Neural progenitor cell (in vitro differentiated cells): ENCODE results near the gene PHTF1. TPM values are rescaled to one million over a fixed set of nuclear protein-coding genes. Genes with fewer than 3 reads are reported as not detected.

Experiments
- DNase-seq: peaks from one replicate; pipeline ENCODE4 v3.0.0-alpha.2; 2016; ENCODE audit warnings: low spot score
- H2AFZ ChIP-seq: fragments of 200-600 bp; sonication (generic); replicated peaks from 2 replicates; pipeline ENCODE4 v1.6.1; 2016; ENCODE audit warnings: antibody characterized with exemption
- H3F3A ChIP-seq: fragments of 200-600 bp; sonication (generic); 2 replicates; pipeline ENCODE4 v1.6.1; 2016; ENCODE audit warnings: antibody characterized with exemption, low read depth
- H3K27ac ChIP-seq: fragments of 200-600 bp; sonication (generic); 2 replicates; pipeline ENCODE4 v1.5.1; 2016; ENCODE audit warnings: mild to moderate bottlenecking
- H3K27me3 ChIP-seq: fragments of 200-600 bp; sonication (generic); 2 replicates; pipeline ENCODE4 v1.6.1; 2016; ENCODE audit warnings: mild to moderate bottlenecking, moderate library complexity
- H3K36me3 ChIP-seq: fragments of 200-600 bp; sonication (generic); 2 replicates; pipeline ENCODE4 v1.5.1; 2016
- H3K4me1 ChIP-seq: fragments of 200-600 bp; sonication (generic); 2 replicates; pipeline ENCODE4 v1.6.1; 2016; ENCODE audit warnings: mixed run types
- H3K4me2 ChIP-seq: fragments of 200-600 bp; sonication (generic); 2 replicates; pipeline ENCODE4 v1.6.1; 2016
- H3K4me3 ChIP-seq: fragments of 200-600 bp; sonication (generic); 2 replicates; pipeline ENCODE4 v1.5.1; 2016
- H3K79me2 ChIP-seq: fragments of 200-600 bp; sonication (generic); 2 replicates; pipeline ENCODE4 v1.6.1; 2016; ENCODE audit warnings: low read depth
- H3K9ac ChIP-seq: fragments of 200-600 bp; sonication (generic); 2 replicates; pipeline ENCODE4 v1.6.1; 2016
- H3K9me3 ChIP-seq: fragments of 200-600 bp; sonication (generic); 2 replicates; pipeline ENCODE4 v1.5.1; 2016; ENCODE audit warnings: low read depth
- H4K20me1 ChIP-seq: fragments of 200-600 bp; sonication (generic); 2 replicates; pipeline ENCODE4 v1.6.1; 2016; ENCODE audit warnings: low read depth
- H3K27ac Mint-ChIP-seq: 3 replicates; pipeline ENCODE4 v1.8.0; 2021; ENCODE audit warnings: mixed read lengths
- H3K27me3 Mint-ChIP-seq: 2 replicates; pipeline ENCODE4 v1.8.0; 2022; ENCODE audit warnings: low read depth, mild to moderate bottlenecking, inconsistent platforms, moderate library complexity, mixed read lengths; ENCODE audit not compliant: insufficient read depth
- H3K36me3 Mint-ChIP-seq: 3 replicates; pipeline ENCODE4 v1.8.0; 2021; ENCODE audit warnings: mixed read lengths
- H3K4me1 Mint-ChIP-seq: 3 replicates; pipeline ENCODE4 v1.8.0; 2021; ENCODE audit warnings: mixed read lengths
- H3K4me3 Mint-ChIP-seq: 3 replicates; pipeline ENCODE4 v1.8.0; 2021; ENCODE audit warnings: mild to moderate bottlenecking, moderate library complexity, mixed read lengths
- H3K9me3 Mint-ChIP-seq: 3 replicates; pipeline ENCODE4 v1.8.0; 2020; ENCODE audit warnings: mixed read lengths
- CTCF ChIP-seq: fragments of 200-600 bp; sonication (generic); IDR thresholded peaks from 2 replicates; pipeline ENCODE4 v1.5.1; 2017; ENCODE audit warnings: antibody characterized with exemption, mild to moderate bottlenecking
- EZH2 ChIP-seq: fragments of 200-600 bp; sonication (generic); IDR thresholded peaks from 2 replicates; pipeline ENCODE4 v1.6.1; 2017; ENCODE audit warnings: antibody characterized with exemption, mild to moderate bottlenecking, moderate library complexity
- EZH2phosphoT487 ChIP-seq: fragments of 200-600 bp; sonication (generic); IDR thresholded peaks from 2 replicates; pipeline ENCODE4 v1.6.1; 2017; ENCODE audit warnings: antibody characterized with exemption
- total RNA-seq: library from RNA; depleted of rRNA; stranded (reverse); fragments of >200 nt; gene quantifications from 2 replicates; pipeline ENCODE4 v1.2.3, GENCODE V29; 2015; ENCODE audit warnings: low replicate concordance

The PHTF1 gene
- total RNA-seq, 1 donor from 2014 or later: 76.8 TPM

DNA sequence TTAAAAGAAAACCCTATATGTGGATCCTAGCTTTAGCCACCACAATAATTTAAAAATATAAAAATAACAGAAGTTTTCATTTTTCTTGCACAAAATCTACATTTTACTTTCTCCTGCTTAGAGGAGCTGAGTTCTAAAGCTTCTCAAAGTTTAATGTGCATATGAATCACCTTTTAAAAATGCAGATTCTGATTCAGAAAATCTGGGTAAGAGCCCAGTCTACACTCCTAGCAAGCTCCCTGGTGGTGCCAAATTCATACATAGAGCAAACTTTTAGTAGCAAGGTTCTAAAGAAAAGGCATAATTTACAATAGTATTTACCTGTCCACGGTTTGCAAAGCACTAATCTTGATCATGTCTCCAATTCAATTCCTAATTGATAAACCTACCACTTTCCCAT lies 33.7 kb upstream of the PHTF1 start:
- Histone ChIP-seq H3K27ac (no peak overlapping the region), H3K4me2 (no peak overlapping the region), H3K4me3 (no peak overlapping the region), H3K9ac (no peak overlapping the region), H4K20me1 (peaks cover 26% of the 10 kb centered on the region), H3K79me2 (peaks cover 68% of the 10 kb centered on the region), H3K27me3 (no peaks in the 10 kb centered on the region), H3F3A (no peaks in the 10 kb centered on the region), H2AFZ (no peak overlapping the region), H3K4me1 (no peaks in the 10 kb centered on the region), H3K9me3 (no peaks in the 10 kb centered on the region), H3K36me3 (peaks cover 16% of the 10 kb centered on the region)
- DNase-seq: no peak
- Mint-ChIP-seq H3K9me3 (no peaks in the 10 kb centered on the region), H3K4me3 (no peak overlapping the region), H3K4me1 (no peaks in the 10 kb centered on the region), H3K36me3 (peaks cover 65% of the 10 kb centered on the region), H3K27me3 (no peaks in the 10 kb centered on the region), H3K27ac (no peak overlapping the region)
- TF ChIP-seq EZH2 (no peak), CTCF (no peak), EZH2phosphoT487 (no peak)

DNA sequence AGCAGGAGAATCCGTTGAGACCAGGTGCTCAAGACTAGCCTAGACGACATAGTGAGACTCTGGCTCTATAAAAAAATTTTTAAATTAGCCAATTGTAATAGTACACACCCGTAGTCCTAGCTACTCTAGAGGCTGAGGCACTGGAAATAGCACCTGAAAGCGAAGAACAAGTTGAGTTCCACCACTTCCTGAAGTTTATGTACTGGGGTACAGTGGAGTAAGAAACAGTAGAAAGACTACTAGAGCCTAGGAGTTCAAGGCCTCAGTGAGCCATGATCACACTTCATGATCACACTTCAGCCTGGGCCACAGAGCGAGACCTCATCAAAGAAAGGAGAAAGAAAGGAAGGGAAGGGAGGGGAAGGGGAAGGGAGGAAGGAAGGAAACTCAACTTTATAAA lies 33.2 kb upstream of the PHTF1 start:
- no peak overlapping the region for H3K9ac ChIP-seq
- no peaks in the 10 kb centered on the region for H3F3A ChIP-seq
- H3K27me3 Mint-ChIP-seq: no peaks in the 10 kb centered on the region
- H3K4me3 Mint-ChIP-seq: no peak overlapping the region
- H3K4me3 ChIP-seq: no peak overlapping the region
- TF ChIP-seq EZH2 (no peak), EZH2phosphoT487 (no peak), CTCF (no peak)
- H3K36me3 ChIP-seq: peaks cover 11% of the 10 kb centered on the region
- peaks cover 60% of the 10 kb centered on the region for H3K36me3 Mint-ChIP-seq
- no peak overlapping the region for H2AFZ ChIP-seq
- peaks cover 68% of the 10 kb centered on the region for H3K79me2 ChIP-seq
- H3K9me3 Mint-ChIP-seq: no peaks in the 10 kb centered on the region
- H3K27ac Mint-ChIP-seq: no peak overlapping the region
- no peaks in the 10 kb centered on the region for H3K27me3 ChIP-seq
- H3K27ac ChIP-seq: no peak overlapping the region
- H3K9me3 ChIP-seq: no peaks in the 10 kb centered on the region
- DNase-seq: no peak
- no peak overlapping the region for H3K4me2 ChIP-seq
- H4K20me1 ChIP-seq: peaks cover 22% of the 10 kb centered on the region
- H3K4me1 Mint-ChIP-seq: no peaks in the 10 kb centered on the region
- H3K4me1 ChIP-seq: no peaks in the 10 kb centered on the region

GRCh38 chr1:113788802-113789201 lies 29.5 kb upstream of the PHTF1 start:
- Histone ChIP-seq H2AFZ (no peak overlapping the region), H3K4me1 (no peaks in the 10 kb centered on the region)

More at GRCh38 chr1:113788802-113789201, 29.5 kb upstream of the PHTF1 start:
- Histone ChIP-seq H3K27ac (no peak overlapping the region), H3F3A (no peaks in the 10 kb centered on the region), H3K36me3 (peaks cover 9% of the 10 kb centered on the region), H3K4me3 (no peak overlapping the region), H3K79me2 (peaks cover 86% of the 10 kb centered on the region), H3K9ac (no peak overlapping the region), H3K27me3 (no peaks in the 10 kb centered on the region), H4K20me1 (peaks cover 38% of the 10 kb centered on the region), H3K9me3 (no peaks in the 10 kb centered on the region), H3K4me2 (no peak overlapping the region)
- no peak overlapping the region for H3K4me3 Mint-ChIP-seq
- no peak for TF ChIP-seq EZH2
- TF ChIP-seq CTCF: no peak
- TF ChIP-seq EZH2phosphoT487: no peak
- H3K4me1 Mint-ChIP-seq: peaks cover 7% of the 10 kb centered on the region
- no peak for DNase-seq
- no peaks in the 10 kb centered on the region for H3K27me3 Mint-ChIP-seq
- no peaks in the 10 kb centered on the region for H3K9me3 Mint-ChIP-seq
- peaks cover 49% of the 10 kb centered on the region for H3K36me3 Mint-ChIP-seq
- no peak overlapping the region for H3K27ac Mint-ChIP-seq
